ENCODE data around the gene SMYD4. TPM values are rescaled to one million over a fixed set of nuclear protein-coding genes. Genes with fewer than 3 reads are reported as not detected.

Gene SMYD4
- total RNA-seq, 2 donors from 2014 or later = 31.6 to 36.8 TPM

DNA sequence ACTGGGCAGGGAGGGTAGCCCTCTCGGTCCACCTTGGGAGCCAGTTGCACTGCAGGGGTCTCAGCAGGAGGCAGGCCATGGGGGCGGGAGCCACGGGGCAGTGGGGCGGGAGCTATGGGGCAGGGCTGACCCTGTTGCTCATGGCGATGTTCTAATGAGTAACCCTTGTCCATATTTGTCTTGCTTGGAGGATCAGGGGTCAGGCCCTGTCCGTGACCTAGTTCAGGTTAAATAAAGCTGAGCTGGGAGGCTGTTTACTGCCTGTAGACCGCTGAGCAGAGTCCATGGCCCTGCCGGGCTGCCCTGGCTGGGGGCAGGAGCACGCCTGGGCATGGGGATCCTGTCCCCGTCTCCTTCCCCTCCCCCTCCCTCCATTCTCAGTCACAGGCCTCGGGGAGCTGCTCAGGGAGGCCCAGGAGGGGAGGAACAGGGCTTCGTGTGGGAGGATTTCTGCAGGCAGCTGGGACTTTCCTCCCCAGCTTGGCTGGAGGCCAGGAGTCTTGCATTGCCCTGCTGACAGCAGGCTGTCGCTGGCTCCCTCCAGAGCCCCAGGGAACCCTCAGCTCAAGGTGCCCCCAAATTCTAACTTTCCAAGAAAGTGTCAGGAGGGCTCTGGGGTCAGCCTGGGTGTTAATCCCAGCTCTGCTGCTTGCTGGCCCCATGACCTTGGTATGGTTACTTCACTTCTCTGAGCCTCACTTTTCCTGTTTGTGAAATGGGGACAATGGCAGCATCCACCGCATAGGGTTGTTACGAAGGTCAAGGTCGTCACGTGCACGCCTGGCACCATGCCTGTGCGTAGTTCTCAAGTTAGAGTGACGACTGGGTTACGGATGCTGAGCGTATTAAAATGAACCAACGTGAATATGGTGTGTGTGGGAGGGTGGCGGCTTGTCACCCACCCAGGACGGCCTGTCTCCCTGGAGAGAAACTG lies 93.1 kb downstream of the SMYD4 start:
- Mint-ChIP-seq H3K27me3 (ENCODE audit: insufficient read depth) (no peaks in the 10 kb centered on the region), H3K4me3 (no peak overlapping the region), H3K9me3 (peaks cover 8% of the 10 kb centered on the region), H3K4me1 (peaks cover 4% of the 10 kb centered on the region), H3K36me3 (ENCODE audit: low read depth) (peaks cover 23% of the 10 kb centered on the region), H3K27ac (no peak overlapping the region)
- no peak for DNase-seq
- H3K4me3 ChIP-seq (ENCODE audit: low read length) = no peak overlapping the region
- H3K27ac ChIP-seq (ENCODE audit: low read depth, low read length) = peak overlapping the region; percentile 17
- TF ChIP-seq, protein P1, sequence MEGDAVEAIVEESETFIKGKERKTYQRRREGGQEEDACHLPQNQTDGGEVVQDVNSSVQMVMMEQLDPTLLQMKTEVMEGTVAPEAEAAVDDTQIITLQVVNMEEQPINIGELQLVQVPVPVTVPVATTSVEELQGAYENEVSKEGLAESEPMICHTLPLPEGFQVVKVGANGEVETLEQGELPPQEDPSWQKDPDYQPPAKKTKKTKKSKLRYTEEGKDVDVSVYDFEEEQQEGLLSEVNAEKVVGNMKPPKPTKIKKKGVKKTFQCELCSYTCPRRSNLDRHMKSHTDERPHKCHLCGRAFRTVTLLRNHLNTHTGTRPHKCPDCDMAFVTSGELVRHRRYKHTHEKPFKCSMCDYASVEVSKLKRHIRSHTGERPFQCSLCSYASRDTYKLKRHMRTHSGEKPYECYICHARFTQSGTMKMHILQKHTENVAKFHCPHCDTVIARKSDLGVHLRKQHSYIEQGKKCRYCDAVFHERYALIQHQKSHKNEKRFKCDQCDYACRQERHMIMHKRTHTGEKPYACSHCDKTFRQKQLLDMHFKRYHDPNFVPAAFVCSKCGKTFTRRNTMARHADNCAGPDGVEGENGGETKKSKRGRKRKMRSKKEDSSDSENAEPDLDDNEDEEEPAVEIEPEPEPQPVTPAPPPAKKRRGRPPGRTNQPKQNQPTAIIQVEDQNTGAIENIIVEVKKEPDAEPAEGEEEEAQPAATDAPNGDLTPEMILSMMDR (conservative IDR thresholded peaks at IDR 0.05) = no peak
- no peaks in the 10 kb centered on the region for H3K27me3 ChIP-seq (ENCODE audit: control insufficient read depth, insufficient read depth, low read length, poor library complexity, severe bottlenecking)
- no peak overlapping the region for H3K9ac ChIP-seq (ENCODE audit: extremely low read depth, low read length, poor library complexity, severe bottlenecking)
- H3K36me3 ChIP-seq (ENCODE audit: control insufficient read depth, insufficient read depth, low read length) = peaks cover 4% of the 10 kb centered on the region
- WGBS, 2 experiments (ENCODE audit: insufficient coverage in 1 of 2, insufficient read length in 1 of 2) = 80 to 85% methylated on average over 16 to 25 of the region's 25 CpGs
- H3K4me1 ChIP-seq (ENCODE audit: control insufficient read depth, insufficient read depth, low read length) = no peaks in the 10 kb centered on the region
- no peaks in the 10 kb centered on the region for H3K9me3 ChIP-seq (ENCODE audit: control insufficient read depth, low read length)

DNA sequence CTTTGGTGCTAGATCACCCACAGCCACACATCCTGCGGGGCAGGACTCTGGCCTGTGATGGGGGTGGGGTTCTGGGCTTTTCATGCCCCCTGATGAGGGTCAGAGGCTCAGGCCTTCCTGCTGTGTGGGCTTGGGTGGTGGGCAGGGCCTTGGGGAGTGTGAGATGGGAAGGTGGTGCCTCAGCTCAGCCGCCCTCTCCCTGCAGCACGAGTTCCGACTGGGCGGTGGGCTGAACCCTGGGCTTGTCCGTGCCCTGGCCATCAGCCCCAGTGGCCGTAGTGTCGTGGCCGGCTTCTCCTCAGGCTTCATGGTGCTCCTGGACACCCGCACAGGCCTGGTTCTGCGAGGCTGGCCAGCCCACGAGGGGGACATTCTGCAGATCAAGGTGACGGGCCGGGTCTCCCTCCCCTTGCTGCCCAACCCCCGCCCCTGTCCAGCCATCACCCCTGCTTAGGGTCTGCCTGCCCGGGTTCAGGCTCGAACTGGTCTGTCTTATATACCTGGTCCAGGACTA lies 93.8 kb downstream of the SMYD4 start:
- peaks cover 4% of the 10 kb centered on the region for H3K4me1 Mint-ChIP-seq
- no peaks in the 10 kb centered on the region for H3K4me1 ChIP-seq (ENCODE audit: control insufficient read depth, insufficient read depth, low read length)
- peaks cover 8% of the 10 kb centered on the region for H3K9me3 Mint-ChIP-seq
- 90 to 92% methylated on average over 2 to 17 of the region's 17 CpGs for WGBS, 2 experiments (ENCODE audit: insufficient coverage in 1 of 2, insufficient read length in 1 of 2)
- H3K27ac ChIP-seq (ENCODE audit: low read depth, low read length) = no peak overlapping the region
- H3K36me3 ChIP-seq (ENCODE audit: control insufficient read depth, insufficient read depth, low read length) = peaks cover 4% of the 10 kb centered on the region
- no peaks in the 10 kb centered on the region for H3K27me3 ChIP-seq (ENCODE audit: control insufficient read depth, insufficient read depth, low read length, poor library complexity, severe bottlenecking)
- no peaks in the 10 kb centered on the region for H3K27me3 Mint-ChIP-seq (ENCODE audit: insufficient read depth)
- H3K4me3 ChIP-seq (ENCODE audit: low read length) = no peak overlapping the region
- H3K4me3 Mint-ChIP-seq = no peak overlapping the region
- no peak for DNase-seq
- no peak overlapping the region for H3K27ac Mint-ChIP-seq
- H3K9me3 ChIP-seq (ENCODE audit: control insufficient read depth, low read length) = no peaks in the 10 kb centered on the region
- TF ChIP-seq, protein P1 (conservative IDR thresholded peaks at IDR 0.05) = no peak
- peaks cover 24% of the 10 kb centered on the region for H3K36me3 Mint-ChIP-seq (ENCODE audit: low read depth)
- H3K9ac ChIP-seq (ENCODE audit: extremely low read depth, low read length, poor library complexity, severe bottlenecking) = no peak overlapping the region

DNA sequence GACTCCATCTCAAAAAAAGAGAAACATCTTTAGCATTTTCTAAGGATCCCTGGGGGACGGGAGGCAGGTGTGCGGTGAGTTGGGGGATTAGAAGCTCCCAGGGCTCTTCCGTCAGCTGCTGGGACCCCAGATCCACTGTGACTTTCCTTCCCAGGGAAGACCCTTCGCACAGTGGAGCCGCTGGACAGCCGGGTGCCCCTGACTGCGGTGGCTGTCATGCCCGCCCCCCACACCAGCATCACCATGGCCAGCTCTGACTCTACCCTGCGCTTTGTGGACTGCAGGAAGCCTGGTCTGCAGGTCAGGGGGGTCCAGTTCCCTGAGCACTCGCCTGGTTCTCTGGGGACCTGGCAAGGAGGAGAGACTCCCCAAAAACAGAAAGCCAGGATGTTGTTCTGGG lies 94.3 kb downstream of the SMYD4 start:
- H3K9ac ChIP-seq (ENCODE audit: extremely low read depth, low read length, poor library complexity, severe bottlenecking) = no peak overlapping the region
- DNase-seq = no peak
- H3K27ac Mint-ChIP-seq = no peak overlapping the region
- H3K4me1 Mint-ChIP-seq = peaks cover 4% of the 10 kb centered on the region
- TF ChIP-seq, protein P1 (conservative IDR thresholded peaks at IDR 0.05) = no peak
- H3K27ac ChIP-seq (ENCODE audit: low read depth, low read length) = no peak overlapping the region
- H3K4me1 ChIP-seq (ENCODE audit: control insufficient read depth, insufficient read depth, low read length) = no peaks in the 10 kb centered on the region
- H3K4me3 ChIP-seq (ENCODE audit: low read length) = no peak overlapping the region
- WGBS, 2 experiments (ENCODE audit: insufficient coverage in 1 of 2, insufficient read length in 1 of 2) = 95 to 96% methylated on average over 8 to 10 of the region's 10 CpGs
- no peak overlapping the region for H3K4me3 Mint-ChIP-seq
- H3K27me3 ChIP-seq (ENCODE audit: control insufficient read depth, insufficient read depth, low read length, poor library complexity, severe bottlenecking) = no peaks in the 10 kb centered on the region
- H3K36me3 Mint-ChIP-seq (ENCODE audit: low read depth) = peaks cover 24% of the 10 kb centered on the region
- peaks cover 4% of the 10 kb centered on the region for H3K36me3 ChIP-seq (ENCODE audit: control insufficient read depth, insufficient read depth, low read length)
- H3K9me3 Mint-ChIP-seq = peaks cover 8% of the 10 kb centered on the region
- H3K9me3 ChIP-seq (ENCODE audit: control insufficient read depth, low read length) = no peaks in the 10 kb centered on the region
- H3K27me3 Mint-ChIP-seq (ENCODE audit: insufficient read depth) = no peaks in the 10 kb centered on the region
